Fibroblast of skin of right quadriceps (primary cell): ENCODE results near the gene KIF2A.
A peak's percentile ranks its signal among the peaks of the same experiment; 100 is the strongest.

Experiments used
- DNase-seq: peaks from one replicate; pipeline ENCODE4 v3.0.0-alpha.2; 2013

KIF2A gene

DNA sequence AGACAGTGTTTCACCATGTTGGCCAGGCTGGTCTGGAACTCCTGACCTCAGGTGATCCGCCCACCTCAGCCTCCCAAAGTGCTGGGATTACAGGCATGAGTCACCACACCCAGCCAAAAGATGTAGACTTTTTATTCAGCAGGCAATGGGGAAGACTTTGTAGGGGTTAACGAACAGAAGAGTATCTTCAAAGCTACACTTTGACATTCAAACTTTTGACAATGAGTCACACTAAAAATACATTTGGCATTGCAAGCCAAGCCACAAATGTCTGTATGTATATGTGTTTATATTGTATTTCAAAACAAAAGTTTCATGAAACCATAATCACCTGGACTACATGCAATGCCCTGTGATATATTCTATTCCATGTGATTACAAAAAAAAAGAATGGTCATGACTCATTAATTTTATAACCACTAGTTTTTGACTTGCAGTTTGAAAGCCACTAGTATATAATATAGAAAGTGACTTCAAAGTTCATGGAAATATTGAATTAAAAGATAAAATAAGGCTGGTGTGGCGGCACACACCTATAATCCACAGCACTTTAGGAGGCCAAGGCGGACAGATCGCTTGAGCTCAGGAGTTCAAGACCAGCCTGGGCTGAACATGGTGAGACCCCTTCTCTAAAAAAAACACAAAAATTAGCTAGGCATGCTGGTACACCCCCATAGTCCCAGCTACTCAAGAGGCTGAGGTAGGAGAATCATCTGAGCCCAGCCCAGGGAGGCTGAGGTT lies 89.4 kb downstream of the KIF2A start:
- DNase-seq = peak; percentile 40

DNA sequence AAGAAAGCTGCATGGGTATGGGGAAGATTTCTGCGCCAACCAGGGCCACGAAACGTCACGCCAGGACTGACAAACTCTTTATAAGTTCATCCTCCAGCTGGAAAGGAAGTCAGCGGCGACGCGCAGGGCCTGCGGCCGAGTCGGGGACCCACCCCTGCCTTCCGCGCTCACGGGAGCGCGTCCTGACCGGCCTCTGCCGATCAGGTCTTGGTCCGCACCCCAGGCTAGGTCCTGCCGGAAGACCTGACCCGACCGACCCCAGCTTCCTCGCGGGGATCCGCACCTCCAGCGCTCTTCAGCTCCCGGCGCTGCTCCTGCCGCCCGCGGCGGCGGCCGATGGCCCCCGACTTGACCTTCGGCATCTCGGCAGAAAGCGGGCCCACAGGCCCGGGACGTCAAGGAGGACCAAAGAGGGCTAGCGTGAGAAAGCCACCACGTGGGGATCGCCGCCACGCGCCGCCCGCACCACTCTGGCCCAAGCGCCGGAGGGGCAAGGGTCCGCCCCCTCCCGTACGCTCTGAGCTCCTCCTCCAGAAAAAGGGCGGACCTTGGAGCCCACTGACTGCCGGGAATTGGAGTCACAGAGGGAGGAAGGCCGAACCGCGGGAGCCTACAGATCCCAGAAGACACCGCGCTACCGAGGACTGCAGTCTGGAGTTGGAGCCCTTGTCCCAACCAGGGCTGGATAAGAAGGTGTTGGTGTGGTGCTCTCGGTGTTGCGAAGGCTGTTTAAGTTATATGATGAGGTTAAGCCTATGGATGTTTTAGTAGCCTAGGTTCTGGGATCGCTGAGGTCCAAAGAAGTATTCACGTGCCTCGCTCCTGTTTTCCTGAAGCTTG lies 97.6 kb downstream of the KIF2A start, which contains the start of gene DIMT1:
Gene DIMT1 (minus strand): TSS at position 495 of the 840 bp plus-strand sequence. CDS start 133 bp downstream, at position 362.
- peak; percentile 97 for DNase-seq

DNA sequence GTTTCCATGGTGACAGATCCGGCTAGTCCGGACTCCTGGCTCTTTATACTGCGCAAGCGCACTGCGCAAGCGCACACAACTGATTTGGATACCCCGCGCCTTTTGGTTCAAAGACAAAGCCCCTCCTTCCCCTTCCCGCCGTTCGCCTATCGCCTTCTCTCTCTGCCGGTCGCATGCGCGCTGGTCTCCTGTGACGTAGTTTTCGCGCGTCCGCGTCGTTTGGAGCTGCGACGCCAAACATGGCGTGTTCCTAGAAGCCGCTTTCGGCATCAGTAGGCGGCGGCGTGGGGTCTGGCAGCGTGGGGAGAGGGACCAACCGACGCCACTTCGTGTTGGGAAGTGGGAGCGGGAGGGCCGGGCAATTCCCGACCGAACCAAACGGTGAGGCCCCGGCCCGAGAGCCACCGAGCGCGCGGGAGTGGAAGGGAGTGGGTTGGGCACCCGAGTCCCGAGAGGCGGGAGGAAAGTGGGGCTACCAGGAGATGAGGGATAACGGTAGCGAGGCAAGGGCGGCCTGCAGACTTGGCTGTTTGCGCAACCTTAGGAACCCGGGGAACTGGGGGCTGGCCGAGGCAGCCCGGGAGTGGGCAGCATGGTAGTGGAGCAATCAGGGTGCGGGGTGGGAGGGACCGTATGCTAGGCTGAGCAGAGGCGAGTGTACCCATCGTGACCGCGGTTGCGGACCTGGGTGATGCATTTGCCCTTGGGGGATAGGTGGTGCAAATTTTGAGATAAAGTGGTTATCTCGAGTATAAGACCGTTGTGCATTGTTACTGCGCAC lies 106.7 kb downstream of the KIF2A start, which contains the start of gene IPO11:
Gene IPO11 (plus strand): TSS at position 215 of the 781 bp plus-strand sequence. CDS start 24,517 bp downstream, outside the sequence.
- peak; percentile 99 for DNase-seq

GRCh38 chr5:62413711-62414110 lies 107.7 kb downstream of the KIF2A start:
- no peak for DNase-seq

DNA sequence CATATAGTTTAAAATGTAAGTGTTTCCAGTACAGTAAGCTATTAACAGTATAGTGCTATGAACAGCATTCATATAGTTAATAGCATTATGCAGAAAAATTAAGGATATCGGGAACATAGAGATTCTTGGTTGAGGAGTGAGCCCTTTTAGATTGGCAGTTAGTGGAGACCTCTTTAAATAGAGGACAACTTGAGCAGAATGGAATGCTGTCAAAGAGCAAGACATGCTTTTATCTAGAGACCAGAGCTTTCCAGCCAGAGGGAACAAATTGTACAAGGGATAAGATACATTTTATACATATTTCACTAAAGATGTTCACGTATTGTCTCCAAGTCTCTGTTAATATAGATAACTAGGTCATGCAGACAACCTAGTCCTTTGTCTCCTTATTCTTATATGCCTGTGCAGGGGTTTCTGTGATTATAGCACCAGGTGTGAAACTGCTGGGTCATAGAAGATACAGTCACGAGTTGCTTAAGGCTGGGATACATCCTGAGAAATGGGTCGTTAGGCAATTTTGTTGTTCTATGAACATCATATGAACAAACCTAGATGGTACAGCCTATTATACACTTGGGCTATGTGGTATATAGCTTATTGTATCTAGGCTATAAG lies 112.6 kb downstream of the KIF2A start:
- DNase-seq = no peak

DNA sequence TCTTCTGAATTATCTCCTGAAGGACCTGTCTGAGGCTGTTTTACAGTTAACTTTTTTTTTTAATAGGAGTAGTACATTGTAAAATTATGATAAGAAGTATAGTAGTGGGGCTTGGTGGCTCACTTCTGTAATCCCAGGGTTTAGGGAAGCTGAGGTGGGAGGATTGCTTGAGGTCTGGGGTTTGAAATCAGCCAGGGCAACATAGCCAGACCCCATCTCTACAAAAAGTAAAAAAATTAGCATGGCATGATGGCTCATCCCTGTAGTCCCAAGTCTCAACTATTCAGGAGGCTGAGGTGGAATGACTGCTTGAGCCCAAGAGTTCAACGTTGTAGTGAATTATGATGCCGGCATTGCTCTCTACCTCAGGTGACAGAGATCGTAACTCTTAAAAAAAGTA lies 113.6 kb downstream of the KIF2A start:
- no peak for DNase-seq

- DNase-seq = no peak
Observed at GRCh38 chr5:62421414-62421813, 115.4 kb downstream of the KIF2A start.

DNA sequence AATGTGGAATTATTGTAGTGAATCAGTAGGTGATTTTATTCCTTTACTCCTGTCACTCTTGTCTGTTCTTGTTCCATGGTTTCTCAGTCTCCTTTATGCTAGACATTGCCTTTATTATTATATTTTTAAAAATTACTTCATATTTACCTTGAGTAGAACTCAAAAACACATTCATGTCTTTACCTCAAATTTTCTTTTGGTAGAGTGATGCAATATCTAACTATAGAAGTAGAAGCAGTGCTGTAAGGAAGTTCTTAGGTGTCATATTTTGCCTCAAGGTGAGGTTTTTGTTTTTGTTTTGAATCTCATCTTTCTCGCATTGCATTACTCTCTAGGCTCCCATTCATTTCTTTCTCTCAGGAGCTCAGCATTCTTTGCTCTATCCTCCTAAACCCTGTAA lies 118.8 kb downstream of the KIF2A start:
- no peak for DNase-seq

DNA sequence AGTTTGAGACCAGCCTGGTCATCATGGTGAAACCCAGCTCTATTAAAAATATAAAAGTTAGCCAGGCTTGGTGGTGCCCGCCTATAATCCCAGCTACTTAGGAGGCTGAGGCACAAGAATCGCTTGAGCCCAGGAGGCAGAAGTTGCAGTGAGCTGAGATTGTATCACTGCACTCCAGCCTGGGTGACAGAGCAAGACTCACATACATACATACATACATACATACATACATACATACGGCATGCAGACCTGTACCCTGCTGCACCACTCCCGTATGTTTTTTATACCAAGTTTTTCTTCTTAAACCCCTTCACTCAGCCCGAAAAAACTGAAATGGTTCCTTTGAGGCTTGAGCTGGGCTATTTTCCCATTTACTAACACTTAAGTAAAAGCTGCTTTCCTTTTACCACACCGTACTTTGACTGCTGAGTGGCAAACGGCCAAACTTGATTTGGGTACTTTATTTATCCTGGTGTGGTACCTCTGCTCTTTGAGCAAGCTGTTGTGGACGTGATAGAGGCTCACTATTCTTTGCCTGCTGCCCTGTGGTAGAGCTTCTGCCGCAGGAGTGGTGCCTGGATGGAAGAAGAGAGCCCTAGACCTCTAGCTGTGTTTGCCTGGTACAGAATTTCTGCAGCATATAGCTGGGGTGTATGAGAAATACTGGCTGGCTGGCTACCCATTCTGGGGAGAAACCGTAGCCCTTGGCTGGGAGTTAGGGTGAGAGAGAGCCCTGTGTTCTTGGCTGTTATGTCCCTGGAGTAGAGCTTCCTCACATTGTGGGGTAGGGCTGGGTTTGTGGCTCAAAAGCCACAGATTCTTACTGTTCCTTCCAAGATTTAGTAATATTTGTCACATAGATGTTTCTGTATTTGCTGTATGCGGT lies 126.0 kb downstream of the KIF2A start:
- DNase-seq = no peak

- DNase-seq = no peak
Observed at GRCh38 chr5:62432621-62433064, 126.6 kb downstream of the KIF2A start.
